Measurements from ENCODE around the gene PEAK1. TPM values are rescaled to one million over a fixed set of nuclear protein-coding genes. Genes with fewer than 3 reads are reported as not detected.

The PEAK1 gene
- total and polyA plus RNA-seq, 10 of the 15 experiments (the other 5 are each of a cell fraction or from before 2014, with no cell fraction given) = 0.62 to 24.2 (median 11.2) TPM

DNA sequence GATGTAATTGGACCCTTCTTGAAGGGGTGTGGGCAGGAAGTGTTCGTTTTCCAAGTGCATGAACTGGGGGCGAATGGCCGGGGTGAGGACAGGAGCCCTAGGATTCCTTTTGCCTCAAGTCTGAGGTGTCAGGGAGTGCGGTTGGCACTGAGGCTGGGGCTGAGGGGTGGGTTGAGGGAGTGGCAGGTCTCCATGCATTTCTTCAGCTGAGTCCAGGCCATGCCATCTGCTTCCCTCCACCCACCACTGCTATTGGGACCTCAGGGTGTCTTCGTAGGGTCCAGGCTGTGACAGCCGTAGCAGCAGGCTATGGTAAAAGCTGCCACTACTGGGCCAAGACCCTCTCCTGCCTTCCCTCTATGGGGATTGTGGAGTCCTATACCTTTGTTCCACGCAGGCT, 323.4 kb downstream of the PEAK1 start:
- Histone ChIP-seq H2AFZ (ENCODE audit: control insufficient read depth, low read depth, low read length) (no peak overlapping the region), H3K79me2 (ENCODE audit: control insufficient read depth, insufficient read depth, low read length) (no peaks in the 10 kb centered on the region), H3K27me3 (replicated peaks in 1 of 2; ENCODE audit: control insufficient read depth in 2 of 2, insufficient read depth in 2 of 2, low read length in 1 of 2) (no peaks in the 10 kb centered on the region; a peak in 1 of 4 replicates), H3K9me3 (replicated peaks; ENCODE audit: control insufficient read depth, insufficient read depth, low read length) (no peaks in the 10 kb centered on the region), H3K4me3 (no peak overlapping the region), H3K36me3 (ENCODE audit: control insufficient read depth in 2 of 2, insufficient read depth in 2 of 2, low read length in 1 of 2) (no peaks in the 10 kb centered on the region; a peak in 1 of 4 replicates), H4K20me1 (ENCODE audit: control insufficient read depth, insufficient read depth) (no peaks in the 10 kb centered on the region), H3K4me1 (ENCODE audit: control insufficient read depth, insufficient read depth, low read length) (no peaks in the 10 kb centered on the region), H3K9ac (ENCODE audit: control insufficient read depth, insufficient read depth, low read length) (no peak overlapping the region), H3K27ac (ENCODE audit: control insufficient read depth, insufficient read depth) (no peak overlapping the region), H3K4me2 (ENCODE audit: control insufficient read depth, insufficient read depth) (no peak overlapping the region)
- BruUV-seq (replicated peaks) = no TSS peak
- in situ Hi-C loops (cut with MboI) = no loop called here
- SMC1A ChIA-PET (ENCODE audit: uncharacterized antibody, unreplicated experiment) = interaction anchor here (1.2 kb wide), 1 partner anchor 46 kb away, joined by 3 read pairs; no protein-coding TSS in a partner anchor
- intact Hi-C loops (cut with micrococcal nuclease; ENCODE audit: unreplicated experiment) = no loop called here
- ATAC-seq (no peak), DNase-seq (ENCODE audit: low read depth, low spot score) (no peak), FAIRE-seq (no peak)
- CTCF ChIA-PET = interaction anchor here (1.1 kb wide), 2 partner anchors 123 to 447 kb away, joined by 4 to 5 read pairs; no protein-coding TSS in a partner anchor
- RAD21 ChIA-PET (ENCODE audit: unreplicated experiment) = interaction anchor here (1.2 kb wide), 1 partner anchor 65 kb away, joined by 3 read pairs; no protein-coding TSS in a partner anchor
- 76% methylated on average over 7 of the region's 7 CpGs for WGBS (ENCODE audit: insufficient coverage, insufficient replicate concordance, low lambda C conversion rate, missing lambda C conversion rate)
- POLR2A ChIA-PET = no interaction called here
- TF ChIP-seq SIX5 (IDR thresholded peaks at IDR 0.05; ENCODE audit: low read depth, low read length, severe bottlenecking) (no peak), IKZF1 (conservative IDR thresholded peaks at IDR 0.05) (no peak), IKZF2 (IDR thresholded peaks at IDR 0.05) (no peak), TARDBP (IDR thresholded peaks at IDR 0.05; ENCODE audit: borderline replicate concordance) (no peak), POU2F2 (IDR thresholded peaks at IDR 0.05; ENCODE audit: borderline replicate concordance, low read depth, low read length) (no peak), ASH2L (IDR thresholded peaks at IDR 0.05; ENCODE audit: borderline replicate concordance, low read depth) (no peak), YY1 (IDR thresholded peaks at IDR 0.05; ENCODE audit: low read depth, low read length) (no peak), CREM (IDR thresholded peaks at IDR 0.05; ENCODE audit: low read depth) (no peak), CREB1 (IDR thresholded peaks at IDR 0.05; ENCODE audit: low read depth) (no peak), SUPT20H (IDR thresholded peaks at IDR 0.05; ENCODE audit: borderline replicate concordance, control insufficient read depth, low read depth, low read length) (no peak), RB1 (IDR thresholded peaks at IDR 0.05; ENCODE audit: borderline replicate concordance) (no peak), FOXK2 (IDR thresholded peaks at IDR 0.05) (no peak)
- TF ChIP-seq, protein P1, sequence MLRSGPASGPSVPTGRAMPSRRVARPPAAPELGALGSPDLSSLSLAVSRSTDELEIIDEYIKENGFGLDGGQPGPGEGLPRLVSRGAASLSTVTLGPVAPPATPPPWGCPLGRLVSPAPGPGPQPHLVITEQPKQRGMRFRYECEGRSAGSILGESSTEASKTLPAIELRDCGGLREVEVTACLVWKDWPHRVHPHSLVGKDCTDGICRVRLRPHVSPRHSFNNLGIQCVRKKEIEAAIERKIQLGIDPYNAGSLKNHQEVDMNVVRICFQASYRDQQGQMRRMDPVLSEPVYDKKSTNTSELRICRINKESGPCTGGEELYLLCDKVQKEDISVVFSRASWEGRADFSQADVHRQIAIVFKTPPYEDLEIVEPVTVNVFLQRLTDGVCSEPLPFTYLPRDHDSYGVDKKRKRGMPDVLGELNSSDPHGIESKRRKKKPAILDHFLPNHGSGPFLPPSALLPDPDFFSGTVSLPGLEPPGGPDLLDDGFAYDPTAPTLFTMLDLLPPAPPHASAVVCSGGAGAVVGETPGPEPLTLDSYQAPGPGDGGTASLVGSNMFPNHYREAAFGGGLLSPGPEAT (IDR thresholded peaks at IDR 0.05; ENCODE audit: low read depth) = no peak
- TF ChIP-seq, protein P2, sequence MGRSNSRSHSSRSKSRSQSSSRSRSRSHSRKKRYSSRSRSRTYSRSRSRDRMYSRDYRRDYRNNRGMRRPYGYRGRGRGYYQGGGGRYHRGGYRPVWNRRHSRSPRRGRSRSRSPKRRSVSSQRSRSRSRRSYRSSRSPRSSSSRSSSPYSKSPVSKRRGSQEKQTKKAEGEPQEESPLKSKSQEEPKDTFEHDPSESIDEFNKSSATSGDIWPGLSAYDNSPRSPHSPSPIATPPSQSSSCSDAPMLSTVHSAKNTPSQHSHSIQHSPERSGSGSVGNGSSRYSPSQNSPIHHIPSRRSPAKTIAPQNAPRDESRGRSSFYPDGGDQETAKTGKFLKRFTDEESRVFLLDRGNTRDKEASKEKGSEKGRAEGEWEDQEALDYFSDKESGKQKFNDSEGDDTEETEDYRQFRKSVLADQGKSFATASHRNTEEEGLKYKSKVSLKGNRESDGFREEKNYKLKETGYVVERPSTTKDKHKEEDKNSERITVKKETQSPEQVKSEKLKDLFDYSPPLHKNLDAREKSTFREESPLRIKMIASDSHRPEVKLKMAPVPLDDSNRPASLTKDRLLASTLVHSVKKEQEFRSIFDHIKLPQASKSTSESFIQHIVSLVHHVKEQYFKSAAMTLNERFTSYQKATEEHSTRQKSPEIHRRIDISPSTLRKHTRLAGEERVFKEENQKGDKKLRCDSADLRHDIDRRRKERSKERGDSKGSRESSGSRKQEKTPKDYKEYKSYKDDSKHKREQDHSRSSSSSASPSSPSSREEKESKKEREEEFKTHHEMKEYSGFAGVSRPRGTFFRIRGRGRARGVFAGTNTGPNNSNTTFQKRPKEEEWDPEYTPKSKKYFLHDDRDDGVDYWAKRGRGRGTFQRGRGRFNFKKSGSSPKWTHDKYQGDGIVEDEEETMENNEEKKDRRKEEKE (IDR thresholded peaks at IDR 0.05) = no peak
- TF ChIP-seq, protein P3, sequence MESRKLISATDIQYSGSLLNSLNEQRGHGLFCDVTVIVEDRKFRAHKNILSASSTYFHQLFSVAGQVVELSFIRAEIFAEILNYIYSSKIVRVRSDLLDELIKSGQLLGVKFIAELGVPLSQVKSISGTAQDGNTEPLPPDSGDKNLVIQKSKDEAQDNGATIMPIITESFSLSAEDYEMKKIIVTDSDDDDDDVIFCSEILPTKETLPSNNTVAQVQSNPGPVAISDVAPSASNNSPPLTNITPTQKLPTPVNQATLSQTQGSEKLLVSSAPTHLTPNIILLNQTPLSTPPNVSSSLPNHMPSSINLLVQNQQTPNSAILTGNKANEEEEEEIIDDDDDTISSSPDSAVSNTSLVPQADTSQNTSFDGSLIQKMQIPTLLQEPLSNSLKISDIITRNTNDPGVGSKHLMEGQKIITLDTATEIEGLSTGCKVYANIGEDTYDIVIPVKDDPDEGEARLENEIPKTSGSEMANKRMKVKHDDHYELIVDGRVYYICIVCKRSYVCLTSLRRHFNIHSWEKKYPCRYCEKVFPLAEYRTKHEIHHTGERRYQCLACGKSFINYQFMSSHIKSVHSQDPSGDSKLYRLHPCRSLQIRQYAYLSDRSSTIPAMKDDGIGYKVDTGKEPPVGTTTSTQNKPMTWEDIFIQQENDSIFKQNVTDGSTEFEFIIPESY (IDR thresholded peaks at IDR 0.05) = no peak
- TF ChIP-seq, protein P4, sequence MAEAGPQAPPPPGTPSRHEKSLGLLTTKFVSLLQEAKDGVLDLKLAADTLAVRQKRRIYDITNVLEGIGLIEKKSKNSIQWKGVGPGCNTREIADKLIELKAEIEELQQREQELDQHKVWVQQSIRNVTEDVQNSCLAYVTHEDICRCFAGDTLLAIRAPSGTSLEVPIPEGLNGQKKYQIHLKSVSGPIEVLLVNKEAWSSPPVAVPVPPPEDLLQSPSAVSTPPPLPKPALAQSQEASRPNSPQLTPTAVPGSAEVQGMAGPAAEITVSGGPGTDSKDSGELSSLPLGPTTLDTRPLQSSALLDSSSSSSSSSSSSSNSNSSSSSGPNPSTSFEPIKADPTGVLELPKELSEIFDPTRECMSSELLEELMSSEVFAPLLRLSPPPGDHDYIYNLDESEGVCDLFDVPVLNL (IDR thresholded peaks at IDR 0.05; ENCODE audit: low read depth, low read length) = no peak
- TF ChIP-seq, protein P5, sequence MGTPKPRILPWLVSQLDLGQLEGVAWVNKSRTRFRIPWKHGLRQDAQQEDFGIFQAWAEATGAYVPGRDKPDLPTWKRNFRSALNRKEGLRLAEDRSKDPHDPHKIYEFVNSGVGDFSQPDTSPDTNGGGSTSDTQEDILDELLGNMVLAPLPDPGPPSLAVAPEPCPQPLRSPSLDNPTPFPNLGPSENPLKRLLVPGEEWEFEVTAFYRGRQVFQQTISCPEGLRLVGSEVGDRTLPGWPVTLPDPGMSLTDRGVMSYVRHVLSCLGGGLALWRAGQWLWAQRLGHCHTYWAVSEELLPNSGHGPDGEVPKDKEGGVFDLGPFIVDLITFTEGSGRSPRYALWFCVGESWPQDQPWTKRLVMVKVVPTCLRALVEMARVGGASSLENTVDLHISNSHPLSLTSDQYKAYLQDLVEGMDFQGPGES (IDR thresholded peaks at IDR 0.05) = no peak

Measured in GM12878 (cell line).